Stimulated activated CD4-positive, alpha-beta T cell treated with anti-CD3 and anti-CD28 coated beads, Interleukin-2, amount 100 ng/mL, for 4 hours (primary cell): Measurements from ENCODE around the gene FOXO3.
"Not testable (repeated sequence)": the region's sequence is repeated elsewhere in the genome, so short reads cannot be mapped to it uniquely, and the experiment has no call there.

Source experiments
- DNase-seq: peaks from one replicate; pipeline ENCODE4 v3.0.0-alpha.2; 2020; ENCODE audit warnings: low read depth

FOXO3 gene

DNA sequence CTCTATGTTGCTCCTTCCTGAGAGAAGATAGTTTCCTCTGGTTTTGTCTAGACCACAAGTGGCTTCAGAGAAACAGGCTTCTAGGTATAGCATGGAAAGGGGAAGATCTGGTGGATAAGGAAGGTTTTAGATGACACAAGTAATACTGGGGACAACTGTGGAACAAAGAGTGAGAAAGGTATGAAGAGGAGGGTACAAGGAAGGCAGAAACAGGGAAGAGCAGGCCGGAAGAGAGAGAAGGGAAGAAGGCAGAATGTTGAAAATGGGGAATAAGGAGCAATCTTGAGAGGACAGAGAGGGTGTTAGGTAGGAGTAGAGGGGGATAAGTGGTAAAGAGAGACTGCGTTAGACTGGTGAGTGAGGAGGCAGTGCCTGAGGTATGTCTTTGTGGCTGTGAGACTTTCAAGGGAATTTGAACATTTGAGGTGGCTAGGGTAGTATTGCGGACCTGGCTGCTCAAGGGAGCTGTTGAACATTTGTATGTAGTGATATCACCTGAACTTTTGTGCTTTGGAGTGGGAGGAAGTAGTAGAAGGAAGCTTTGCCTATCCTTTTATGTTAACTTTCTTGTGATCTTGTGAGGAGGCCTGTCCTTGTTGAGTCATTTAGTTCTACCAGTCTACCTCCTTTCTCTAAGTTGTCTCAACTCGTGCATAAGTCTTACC lies 69.5 kb downstream of the FOXO3 start:
- no peak for DNase-seq

- no peak for DNase-seq
Measured at GRCh38 chr6:108632441-108632840, 71.7 kb downstream of the FOXO3 start.

- DNase-seq, result no peak
Measured at GRCh38 chr6:108633436-108633835, 72.7 kb downstream of the FOXO3 start.

GRCh38 chr6:108635505-108636226 lies 74.9 kb downstream of the FOXO3 start:
- no peak for DNase-seq

- no peak for DNase-seq
Measured at GRCh38 chr6:108637963-108638362, 77.2 kb downstream of the FOXO3 start.

GRCh38 chr6:108638993-108639392 lies 78.3 kb downstream of the FOXO3 start:
- DNase-seq, result no peak

- no peak for DNase-seq
Measured at GRCh38 chr6:108640104-108640503, 79.4 kb downstream of the FOXO3 start.

DNA sequence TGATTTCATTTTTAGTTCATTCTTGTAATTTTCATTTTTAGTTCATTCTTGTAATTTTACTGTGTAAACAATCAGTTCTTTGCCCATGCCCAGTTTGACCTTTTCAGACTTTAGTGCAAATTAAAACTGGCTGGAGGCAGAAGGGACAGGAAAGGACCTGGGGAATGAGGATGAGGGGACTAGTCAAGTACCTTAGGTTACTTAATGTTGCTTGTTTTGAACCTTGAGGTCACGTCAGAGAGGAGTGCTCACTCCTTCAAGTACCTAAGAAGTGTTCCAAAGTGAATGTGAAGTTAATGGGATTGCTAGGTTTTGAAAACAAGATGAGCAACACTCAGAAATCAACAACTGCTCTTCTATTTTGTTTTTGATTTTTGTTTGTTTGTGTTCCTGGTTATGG lies 82.5 kb downstream of the FOXO3 start:
- DNase-seq, result no peak

GRCh38 chr6:108644252-108644651 lies 83.5 kb downstream of the FOXO3 start:
- no peak for DNase-seq

DNA sequence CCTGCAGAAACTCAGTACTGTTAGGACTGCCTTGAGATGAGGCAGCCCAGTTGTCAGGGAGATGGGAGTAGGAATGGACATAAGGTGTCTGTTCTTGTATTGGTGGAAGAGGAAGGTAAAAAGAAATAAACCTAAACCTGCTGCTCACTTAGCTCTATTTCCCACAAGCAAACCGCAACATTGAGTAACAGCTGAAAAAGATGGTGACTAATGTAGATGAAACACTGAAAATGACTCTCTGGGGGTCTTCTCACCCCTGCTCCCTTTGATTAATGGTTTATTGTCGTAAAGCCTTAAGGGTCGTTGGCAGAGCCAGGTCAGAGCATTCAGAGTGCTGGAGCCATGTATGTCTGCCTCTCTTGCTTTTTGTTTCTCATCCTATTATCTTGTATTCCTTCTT lies 87.5 kb downstream of the FOXO3 start:
- no peak for DNase-seq

GRCh38 chr6:108650325-108650724 lies 89.6 kb downstream of the FOXO3 start:
- no peak for DNase-seq

DNA sequence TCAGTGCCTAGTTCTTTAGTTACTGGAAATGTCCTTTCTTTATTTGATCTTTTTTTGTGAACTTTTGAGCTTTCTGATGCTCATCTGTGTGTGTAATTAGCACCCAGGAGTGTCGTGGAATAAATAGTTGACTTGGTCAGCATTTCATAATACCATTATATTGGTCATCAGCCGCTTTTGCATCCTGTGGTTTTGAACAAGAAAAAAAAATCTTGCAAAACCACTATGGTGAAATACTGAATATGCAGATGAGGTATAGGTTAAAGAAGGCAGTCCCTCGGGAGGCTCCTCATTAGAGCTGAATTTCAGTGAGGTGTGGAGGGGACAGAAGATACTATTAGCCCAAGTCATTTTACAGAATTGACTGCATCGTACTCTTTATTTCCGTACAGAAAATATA lies 90.1 kb downstream of the FOXO3 start:
- no peak for DNase-seq

DNA sequence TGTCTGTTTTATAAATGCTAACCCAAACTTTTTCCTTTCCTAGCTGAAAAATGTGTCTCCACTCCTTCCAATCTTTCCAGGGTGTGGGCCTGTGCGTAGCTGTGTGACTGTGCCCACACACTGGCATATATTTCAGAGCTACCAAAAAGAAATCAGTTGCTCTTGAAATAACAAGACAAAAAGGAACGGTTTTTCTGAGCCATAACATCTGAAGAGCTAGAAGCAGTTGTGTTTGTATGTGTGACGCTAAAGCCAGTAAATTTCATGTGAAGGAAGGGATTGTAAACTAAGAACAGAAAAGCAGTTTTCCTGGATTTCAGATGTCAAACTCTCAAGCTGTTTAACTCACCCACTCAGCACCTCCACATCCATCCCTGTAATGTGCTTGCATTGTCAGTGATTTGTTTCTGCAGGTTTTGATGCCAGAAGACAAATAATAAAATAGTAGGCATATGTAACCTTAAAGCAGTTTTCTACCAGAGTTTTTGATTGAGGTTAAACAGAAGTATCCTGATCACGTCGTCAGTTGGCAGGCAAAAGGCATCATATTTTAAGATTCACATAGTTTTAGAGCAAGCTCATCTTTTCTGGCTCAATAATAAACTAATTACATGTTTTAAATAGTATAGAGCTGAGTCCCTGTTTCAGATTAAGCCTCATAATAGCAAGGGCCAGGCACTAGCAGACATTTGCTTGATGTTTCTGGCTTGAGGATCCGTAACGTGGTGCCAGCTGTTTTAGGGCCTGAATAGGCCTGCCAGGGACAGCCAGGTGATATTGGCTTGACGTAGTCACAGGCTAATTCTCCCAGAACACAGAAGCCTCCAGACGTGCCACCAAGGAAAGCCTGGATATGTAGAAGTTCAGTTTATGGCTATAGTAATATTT lies 90.9 kb downstream of the FOXO3 start:
- DNase-seq, result no peak

GRCh38 chr6:108652375-108652774 lies 91.7 kb downstream of the FOXO3 start:
- DNase-seq, result no peak

GRCh38 chr6:108653949-108654348 lies 93.2 kb downstream of the FOXO3 start:
- DNase-seq, result no peak

DNA sequence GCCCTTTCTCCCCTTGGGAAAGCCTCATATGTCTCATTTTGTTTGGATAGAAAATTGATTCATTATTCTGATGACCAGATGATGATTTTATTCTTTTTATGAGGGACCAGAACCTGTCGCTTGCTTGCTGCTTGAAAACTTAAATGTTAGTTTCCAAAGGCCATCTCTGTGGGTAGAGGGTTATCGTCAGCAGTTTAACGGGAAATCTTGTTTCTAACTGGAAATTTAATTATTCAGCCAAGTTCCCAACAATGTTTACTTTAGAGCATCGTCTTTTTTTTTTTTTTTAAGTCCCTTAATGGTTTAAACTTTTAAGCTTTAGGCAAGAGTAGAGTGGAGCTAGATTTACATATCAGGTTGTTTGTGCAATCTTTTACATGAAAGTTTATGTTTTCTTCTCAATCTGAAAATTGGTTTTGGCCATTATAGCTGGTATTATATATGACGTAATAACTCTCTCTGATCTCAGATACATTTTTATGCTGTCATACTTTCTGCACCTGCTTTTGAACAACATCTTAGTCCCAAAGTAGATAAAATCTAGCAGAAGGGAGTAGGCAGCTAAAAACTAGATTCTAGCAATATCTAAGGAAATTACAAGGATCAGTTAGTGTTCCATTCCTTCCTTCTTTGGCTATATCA lies 93.9 kb downstream of the FOXO3 start:
- no peak for DNase-seq

- DNase-seq, result no peak
Measured at GRCh38 chr6:108655806-108656651, 95.3 kb downstream of the FOXO3 start.

DNA sequence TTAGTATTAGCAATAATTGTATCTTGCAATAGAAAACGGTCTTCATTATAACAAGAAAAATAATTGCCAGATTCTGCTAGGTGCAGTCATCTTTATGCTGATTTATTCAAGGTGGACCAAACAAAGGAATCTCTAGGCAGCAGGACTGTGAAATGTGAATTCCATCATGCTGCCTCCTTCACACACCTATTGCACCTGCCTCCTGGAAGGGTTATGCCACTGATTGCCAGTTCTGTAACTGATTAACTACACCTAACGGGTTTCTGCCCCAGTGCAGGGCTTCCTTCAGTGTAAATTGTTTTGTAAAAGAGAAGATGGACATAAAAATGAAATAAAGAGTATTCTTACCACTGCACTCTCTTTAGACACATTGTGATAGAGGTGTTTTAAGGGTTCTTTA lies 96.1 kb downstream of the FOXO3 start:
- DNase-seq, result no peak

DNA sequence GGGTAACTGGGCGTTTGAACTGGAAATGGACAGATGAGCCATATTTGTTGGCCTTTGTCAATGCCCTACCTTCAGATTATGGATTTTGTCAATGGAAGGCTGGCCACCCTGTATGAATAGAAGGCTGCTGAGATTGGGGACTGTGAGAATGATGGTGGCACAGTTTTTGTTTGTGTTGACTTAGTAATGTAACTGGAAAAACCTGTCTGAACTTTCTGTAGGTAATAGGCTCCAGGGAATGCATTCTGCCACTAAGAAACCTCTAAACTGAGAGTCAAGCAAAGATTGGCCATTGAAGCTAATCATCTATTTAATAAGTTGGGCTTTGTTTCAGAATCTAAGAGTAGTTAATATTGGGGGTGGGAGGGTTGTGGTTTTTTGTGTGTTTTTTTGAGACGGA lies 97.5 kb downstream of the FOXO3 start:
- no peak for DNase-seq

DNA sequence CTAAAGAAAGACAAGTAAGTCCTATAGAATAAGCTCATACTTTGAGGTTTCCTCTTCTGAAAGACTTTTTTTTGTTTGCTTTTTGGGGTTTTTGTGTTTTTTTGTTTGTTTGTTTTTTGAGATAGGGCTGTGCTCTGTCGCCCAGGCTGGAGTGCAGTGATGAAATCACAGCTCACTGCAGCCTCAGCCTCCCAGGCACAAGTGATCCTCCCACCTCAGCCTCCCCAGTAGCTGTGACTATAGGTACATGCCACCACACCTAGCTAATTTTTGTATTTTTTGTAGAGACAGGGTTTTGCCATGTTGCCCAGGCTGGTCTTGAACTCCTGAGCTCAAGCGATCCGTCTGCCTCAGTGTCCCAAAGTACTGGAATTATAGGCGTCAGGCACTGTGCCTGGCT lies 98.1 kb downstream of the FOXO3 start:
- DNase-seq, result not testable (repeated sequence)

GRCh38 chr6:108660251-108660650 lies 99.5 kb downstream of the FOXO3 start:
- DNase-seq, result no peak
